HG02852 (cell line): ENCODE data around the gene NXNL1.

Experiments
- ATAC-seq: cut with Tn5 transposase; IDR thresholded peaks from one replicate; pipeline ENCODE4 v1.9.1; 2021; ENCODE audit warnings: mild to moderate bottlenecking, moderate library complexity; ENCODE audit not compliant: unreplicated experiment

Gene NXNL1

DNA sequence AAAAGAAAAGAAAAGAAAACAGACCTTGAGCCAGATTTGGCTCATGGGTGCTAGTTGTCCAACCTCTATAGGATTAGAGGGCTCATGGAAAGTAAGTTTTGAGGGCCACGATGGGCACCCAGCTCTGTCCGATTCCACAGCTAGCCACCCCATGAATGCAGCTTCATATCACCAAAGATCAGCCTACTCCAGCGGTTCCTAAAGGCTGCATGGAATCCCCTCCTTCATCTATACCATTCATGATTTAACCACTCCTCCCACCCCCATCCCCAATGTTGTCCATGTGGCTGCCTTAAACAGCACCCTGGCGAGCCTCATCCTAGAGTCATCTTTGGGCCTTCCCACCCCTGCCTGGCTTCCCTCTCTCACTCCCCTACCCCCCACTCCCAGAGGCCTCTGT, 38.8 kb downstream of the NXNL1 start:
- ATAC-seq = no peak

DNA sequence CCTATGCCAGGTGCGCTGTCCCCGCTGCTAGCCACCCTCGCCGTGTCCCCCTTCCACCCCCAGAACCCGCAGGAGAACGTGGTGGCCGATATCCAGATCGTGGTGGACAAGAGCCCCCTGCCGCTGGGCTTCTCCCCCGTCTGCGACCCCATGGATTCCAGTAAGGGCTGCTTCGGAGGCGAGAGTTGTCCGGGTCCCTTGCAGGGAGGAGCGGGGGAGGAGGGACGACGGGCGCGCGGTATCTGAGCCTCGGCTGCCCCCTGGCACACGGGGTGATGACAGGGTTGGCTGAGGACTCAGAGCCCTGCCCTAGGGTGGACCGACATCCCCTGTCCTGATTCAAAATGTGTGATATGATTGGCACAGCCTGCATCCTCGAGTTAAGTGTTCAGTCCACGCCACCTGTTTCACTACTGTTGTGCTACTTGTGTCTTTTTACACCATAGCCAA, 40.2 kb downstream of the NXNL1 start:
- ATAC-seq = no peak

DNA sequence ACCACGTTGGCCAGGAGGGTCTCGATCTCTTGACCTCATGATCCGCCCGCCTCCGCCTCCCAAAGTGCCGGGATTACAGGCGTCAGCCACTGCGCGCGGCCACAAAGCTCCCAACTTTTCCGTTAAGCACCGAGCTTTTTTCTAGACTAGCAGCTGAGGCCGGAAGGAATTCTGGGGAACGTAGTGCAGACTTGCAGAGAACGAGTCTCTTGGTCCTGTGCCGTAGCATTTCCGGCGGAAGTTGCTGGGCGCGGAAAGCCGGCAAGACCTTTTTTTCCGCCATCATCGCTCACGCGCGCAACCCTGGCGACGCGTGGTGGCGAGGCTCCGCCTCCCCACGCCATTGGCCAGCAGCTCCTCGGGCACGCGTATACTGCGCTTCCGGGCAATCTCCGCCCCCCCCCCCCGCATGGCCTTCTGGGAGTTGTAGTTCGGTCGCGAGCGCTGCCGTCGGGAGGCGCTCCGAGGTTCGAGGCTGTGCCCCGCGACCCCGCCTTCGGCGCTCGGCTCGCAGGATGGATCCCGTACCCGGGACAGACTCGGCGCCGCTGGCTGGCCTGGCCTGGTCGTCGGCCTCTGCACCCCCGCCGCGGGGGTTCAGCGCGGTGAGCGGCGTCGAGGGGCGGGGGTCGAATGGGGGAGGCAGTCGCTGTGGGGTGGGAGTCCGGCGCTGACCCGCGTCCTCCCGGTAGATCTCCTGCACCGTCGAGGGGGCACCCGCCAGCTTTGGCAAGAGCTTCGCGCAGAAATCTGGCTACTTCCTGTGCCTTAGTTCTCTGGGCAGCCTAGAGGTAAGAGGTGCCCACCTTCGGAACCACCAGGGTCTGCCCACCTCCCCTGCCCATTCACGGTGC, 40.9 kb downstream of the NXNL1 start, which contains the start of gene MVB12A:
MVB12A (plus strand) TSS at position 427 of the 854 bp plus-strand sequence; CDS start at position 516, 89 bp downstream.
- peak; percentile 88 for ATAC-seq

- no peak for ATAC-seq
Measured at GRCh38 chr19:17419154-17419620, 41.5 kb downstream of the NXNL1 start.

DNA sequence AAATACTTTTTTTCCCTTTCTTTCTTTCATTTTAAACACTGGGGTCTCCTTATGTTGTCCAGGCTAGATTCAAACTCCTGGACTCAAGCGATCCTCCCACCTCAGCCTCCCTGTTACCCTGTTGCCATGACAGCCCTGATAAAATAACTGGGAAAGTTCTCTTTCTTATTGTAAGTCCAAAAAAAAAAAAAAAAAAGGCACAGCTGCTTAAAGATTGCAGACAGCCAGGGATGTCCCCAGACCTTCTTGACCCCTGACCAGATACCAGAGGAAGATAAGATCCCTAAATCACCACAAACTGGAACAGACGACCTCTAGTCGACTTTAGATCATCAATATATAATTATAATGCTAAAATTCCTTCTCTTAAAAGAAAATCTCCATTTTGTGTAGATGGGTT, 42.0 kb downstream of the NXNL1 start:
- no peak for ATAC-seq

- ATAC-seq = no peak
Measured at GRCh38 chr19:17415121-17415520, 45.6 kb downstream of the NXNL1 start.

- ATAC-seq = no peak
Measured at GRCh38 chr19:17414097-17414496, 46.6 kb downstream of the NXNL1 start.

GRCh38 chr19:17411801-17412200, 48.9 kb downstream of the NXNL1 start:
- ATAC-seq = no peak

GRCh38 chr19:17409990-17410389, 50.7 kb downstream of the NXNL1 start:
- no peak for ATAC-seq

DNA sequence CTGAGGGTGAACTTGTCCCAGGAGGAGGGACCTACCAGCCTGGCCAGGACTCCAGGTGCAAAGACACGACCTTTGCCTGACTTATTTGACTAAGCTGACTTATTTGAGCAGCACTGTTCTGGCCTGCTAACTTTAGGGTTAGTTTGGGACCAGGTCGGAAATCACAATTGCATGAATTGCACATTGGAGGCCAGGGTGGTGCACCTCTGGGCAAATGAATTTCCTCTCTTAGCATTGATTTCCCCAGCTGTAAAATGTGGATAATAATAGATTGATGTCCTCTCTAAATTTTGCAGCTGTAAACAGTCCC, 53.9 kb downstream of the NXNL1 start:
- no peak for ATAC-seq

DNA sequence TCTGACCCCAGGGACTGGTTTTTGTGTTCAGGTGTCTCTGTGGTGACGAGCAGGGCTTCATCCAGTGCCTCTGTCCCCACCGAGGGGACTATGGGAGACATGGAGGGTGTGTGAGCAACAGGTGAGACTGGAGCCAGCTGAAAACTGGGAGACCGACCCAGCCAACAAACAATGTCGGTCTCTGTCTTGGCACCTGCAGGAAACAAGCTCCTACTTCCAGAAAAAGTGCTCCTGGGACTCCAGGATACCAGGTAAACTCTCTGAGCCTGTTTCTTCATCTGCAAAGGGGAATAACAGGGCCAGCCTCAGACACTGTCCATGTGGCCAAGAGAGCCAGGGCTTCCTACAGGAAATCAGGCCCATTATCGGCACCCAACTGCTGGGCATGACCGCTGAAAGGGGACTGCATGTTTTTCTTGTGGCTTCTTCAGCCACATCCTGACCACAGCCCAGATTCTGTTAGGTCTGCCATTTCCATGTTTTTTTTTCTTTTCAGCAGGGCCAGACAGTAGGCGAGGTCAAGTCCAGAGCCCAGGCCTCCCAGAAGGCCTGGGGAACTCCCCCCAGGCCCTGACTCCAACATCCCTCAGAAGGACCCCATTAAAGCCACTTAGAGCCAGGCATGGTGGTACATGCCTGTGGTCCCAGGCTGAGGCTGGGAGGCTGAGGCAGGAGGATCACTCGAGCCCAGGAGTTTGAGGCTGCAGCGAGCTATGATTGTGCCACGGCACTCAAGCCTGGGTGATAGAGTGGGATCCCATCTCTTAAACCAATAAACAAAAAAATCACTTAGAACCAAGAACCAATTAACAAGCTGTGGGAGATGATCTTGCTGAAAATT, 54.5 kb downstream of the NXNL1 start:
- no peak for ATAC-seq
